NAMALWA (cell line): ENCODE results near the gene MUC20.
"Not testable (repeated sequence)": the region's sequence is repeated elsewhere in the genome, so short reads cannot be mapped to it uniquely, and the experiment has no call there.

ENCODE experiments used
- DNase-seq: peaks from one replicate; pipeline ENCODE4 v3.0.0-alpha.2; 2015; ENCODE audit warnings: low spot score

Gene MUC20

GRCh38 chr3:195770841-195771645, 50.3 kb downstream of the MUC20 start:
- not testable (repeated sequence) for DNase-seq

GRCh38 chr3:195771646-195772300, 51.0 kb downstream of the MUC20 start:
- DNase-seq, result no peak

DNA sequence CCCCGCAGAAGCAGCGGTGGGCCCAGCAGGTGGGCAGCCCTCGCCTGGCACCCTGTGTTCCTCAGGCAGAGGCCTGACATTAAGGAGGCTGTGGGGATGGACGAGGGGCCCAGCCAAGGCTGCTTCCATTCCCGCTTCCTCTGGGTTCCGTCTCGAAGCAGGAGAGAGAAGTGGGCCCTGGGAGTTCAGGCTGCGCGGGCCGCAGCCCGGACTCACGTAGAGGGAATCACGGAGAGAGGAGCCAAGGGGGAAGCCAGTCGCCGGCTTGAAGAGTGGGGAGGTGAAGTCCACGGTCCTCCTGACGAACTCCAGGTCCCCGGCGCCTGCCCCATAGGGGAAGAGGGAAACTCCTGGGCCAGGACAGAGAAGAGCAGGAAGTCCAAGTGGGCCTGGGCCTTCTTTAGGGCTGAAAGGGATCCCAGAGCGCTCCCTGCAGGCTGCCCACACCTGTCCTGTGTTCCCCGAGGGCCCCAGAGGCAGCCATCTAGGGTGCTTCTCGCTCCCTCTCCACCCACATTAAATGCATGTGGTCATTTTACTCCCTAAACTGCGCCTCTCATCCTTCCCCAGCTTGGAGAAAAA, 53.3 kb downstream of the MUC20 start:
- DNase-seq, result no peak

DNA sequence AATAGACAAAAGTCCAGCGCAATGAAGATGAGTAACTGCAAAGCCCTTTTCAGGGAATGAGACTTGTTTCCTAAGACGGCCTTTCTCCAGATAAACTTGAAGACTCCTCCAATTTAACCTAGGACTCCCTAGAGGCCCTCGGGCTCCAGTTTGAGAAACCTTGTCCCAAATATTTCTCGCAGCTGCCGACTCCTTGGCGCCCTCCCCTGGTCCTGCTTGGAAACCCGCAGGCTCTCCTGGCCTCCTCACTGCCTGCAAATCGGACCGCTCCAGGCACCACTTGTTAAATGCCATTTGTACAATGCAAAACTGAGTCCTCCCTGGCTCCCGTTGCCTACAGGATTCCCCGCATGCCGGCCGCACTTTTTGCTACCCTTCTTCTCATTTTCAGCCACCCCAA, 54.1 kb downstream of the MUC20 start:
- DNase-seq, result peak; percentile 32

DNA sequence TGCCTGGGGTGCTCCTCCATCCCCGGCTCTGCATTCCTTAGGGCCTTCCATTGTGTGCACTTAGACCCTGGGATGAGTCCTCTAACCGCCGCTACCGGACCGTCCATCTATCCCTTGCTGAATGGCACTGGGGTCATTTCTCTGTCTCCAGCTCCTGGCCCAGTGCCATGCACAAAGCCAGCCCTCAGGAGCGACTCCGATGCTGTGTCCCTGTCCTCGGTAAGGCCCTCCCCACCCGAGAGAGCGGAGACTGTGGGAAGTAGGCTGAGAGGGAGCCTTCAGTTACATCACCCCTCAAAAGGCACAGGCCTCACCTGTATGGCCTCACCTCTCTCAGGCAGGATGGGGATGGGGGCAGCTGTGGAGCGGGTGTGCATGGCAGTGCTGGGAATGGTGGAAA, 57.2 kb downstream of the MUC20 start:
- DNase-seq, result no peak

- DNase-seq, result not testable (repeated sequence)
Observed at GRCh38 chr3:195781236-195781635, 60.5 kb downstream of the MUC20 start.
